HepG2 (cell line): ENCODE measurements around the gene FBXL12. TPM values are rescaled to one million over a fixed set of nuclear protein-coding genes. Genes with fewer than 3 reads are reported as not detected.

Experiments
- AGO2 ChIP-seq: fragments of 200-400 bp; formaldehyde crosslinking; optimal IDR thresholded peaks from 2 replicates; pipeline ENCODE3; 2017; ENCODE audit warnings: mild to moderate bottlenecking, low read depth, low read length, moderate library complexity
- ATF1 ChIP-seq: IDR thresholded peaks from 2 replicates; pipeline ENCODE4 v1.6.1; 2016; ENCODE audit warnings: mild to moderate bottlenecking, control low read depth
- ATF7 ChIP-seq, 2 experiments: fragments of 450-650 bp in 1 of 2; sonication (generic) in 1 of 2; formaldehyde crosslinking in 1 of 2; IDR thresholded peaks; 2 replicates each; pipeline versions ENCODE4 v1.4.0 to v1.6.1; 2016 to 2020; ENCODE audit warnings: antibody characterized with exemption in 1 of 2, mild to moderate bottlenecking in 1 of 2, missing genetic modification reagents in 1 of 2
- BHLHE40 ChIP-seq: IDR thresholded peaks from 2 replicates; pipeline ENCODE4 v1.6.1; 2011; ENCODE audit warnings: low read length, improper control_type of control experiment
- DMTF1 ChIP-seq: sonication (generic); formaldehyde crosslinking; IDR thresholded peaks from 2 replicates; pipeline ENCODE4 v1.4.0; 2020; ENCODE audit warnings: mild to moderate bottlenecking, missing genetic modification reagents
- KAT7 ChIP-seq: IDR thresholded peaks from 2 replicates; pipeline ENCODE4 v1.6.1; 2018; ENCODE audit warnings: borderline replicate concordance, missing compliant biosample characterization
- KDM2A ChIP-seq: sonication (generic); formaldehyde crosslinking; IDR thresholded peaks from 2 replicates; pipeline ENCODE4 v1.4.0; 2020; ENCODE audit warnings: low read depth, missing genetic modification reagents, borderline replicate concordance
- KLF13 ChIP-seq: sonication (generic); formaldehyde crosslinking; IDR thresholded peaks from 2 replicates; pipeline ENCODE4 v1.4.0; 2020; ENCODE audit warnings: mild to moderate bottlenecking, missing genetic modification reagents
- MNT ChIP-seq: fragments of 450-650 bp; IDR thresholded peaks from 2 replicates; pipeline ENCODE4 v1.6.1; 2016
- NCOA5 ChIP-seq: sonication (generic); formaldehyde crosslinking; IDR thresholded peaks from 2 replicates; pipeline ENCODE4 v1.4.0; 2020; ENCODE audit warnings: missing genetic modification reagents
- NFRKB ChIP-seq: fragments of 450-650 bp; IDR thresholded peaks from 2 replicates; pipeline ENCODE4 v1.6.1; 2017
- NONO ChIP-seq, 2 experiments: fragments of 450-650 bp in 1 of 2; sonication (generic) in 1 of 2; formaldehyde crosslinking in 1 of 2; IDR thresholded peaks in 1 of 2; conservative IDR thresholded peaks in 1 of 2; 2 replicates each; pipeline versions ENCODE4 v1.6.1 to v1.8.0; 2017 to 2022; ENCODE audit warnings: mild to moderate bottlenecking in 1 of 2, missing genetic modification reagents in 1 of 2, moderate library complexity in 1 of 2
- PHF20 ChIP-seq: sonication (generic); formaldehyde crosslinking; IDR thresholded peaks from 2 replicates; pipeline ENCODE4 v1.5.0; 2020; ENCODE audit warnings: mild to moderate bottlenecking, missing genetic modification reagents
- SALL2 ChIP-seq: sonication (generic); formaldehyde crosslinking; IDR thresholded peaks from 2 replicates; pipeline ENCODE4 v1.8.1; 2023; ENCODE audit warnings: mild to moderate bottlenecking, missing genetic modification reagents, inconsistent platforms
- TARDBP ChIP-seq: sonication (generic); formaldehyde crosslinking; IDR thresholded peaks from 2 replicates; pipeline ENCODE4 v1.8.0; 2022; ENCODE audit warnings: mild to moderate bottlenecking, missing genetic modification reagents
- TRIM24 ChIP-seq: sonication (generic); formaldehyde crosslinking; IDR thresholded peaks from 2 replicates; pipeline ENCODE4 v1.8.0; 2022; ENCODE audit warnings: mild to moderate bottlenecking, missing genetic modification reagents
- ZFP82 ChIP-seq: sonication (generic); formaldehyde crosslinking; IDR thresholded peaks from 2 replicates; pipeline ENCODE4 v1.5.1; 2020; ENCODE audit warnings: mild to moderate bottlenecking, missing genetic modification reagents, borderline replicate concordance
- ZNF558 ChIP-seq: sonication (generic); formaldehyde crosslinking; IDR thresholded peaks from 2 replicates; pipeline ENCODE4 v1.9.0; 2022; ENCODE audit warnings: mild to moderate bottlenecking, missing genetic modification reagents, borderline replicate concordance
- ZNF672 ChIP-seq: sonication (generic); formaldehyde crosslinking; IDR thresholded peaks from 2 replicates; pipeline ENCODE4 v1.8.1; 2022; ENCODE audit warnings: missing genetic modification reagents
- ZNF784 ChIP-seq: sonication (generic); formaldehyde crosslinking; IDR thresholded peaks from 2 replicates; pipeline ENCODE4 v1.5.1; 2020; ENCODE audit warnings: missing genetic modification reagents, mild to moderate bottlenecking, borderline replicate concordance
- ZSCAN29 ChIP-seq: sonication (generic); formaldehyde crosslinking; conservative IDR thresholded peaks from 2 replicates; pipeline ENCODE4 v1.4.0; 2020; ENCODE audit warnings: mild to moderate bottlenecking, missing genetic modification reagents
- polyA plus RNA-seq, 8 experiments: library from polyadenylated mRNA; depleted of rRNA in 3 of 8; stranded (reverse) in 7 of 8; unstranded in 1 of 8; fragments of >200 nt; fragmentation: Illumina TruSeq in 4 of 8; extraction: Trizol in 4 of 8; gene quantifications; 2 replicates each; pipeline versions ENCODE4 v1.2.1 to v1.2.3, GENCODE V29; 2011 to 2016; ENCODE audit warnings: low read depth in 4 of 8, missing spikeins in 1 of 8, mixed read lengths in 1 of 8; ENCODE audit not compliant: insufficient read depth in 1 of 8
- total RNA-seq, 5 experiments: library from RNA; depleted of rRNA; stranded (reverse); fragments of >200 nt; fragmentation: Illumina TruSeq; extraction: Trizol; gene quantifications; 2 replicates each; pipeline ENCODE4 v1.2.3, GENCODE V29; 2016; ENCODE audit warnings: low read depth in 1 of 5
- TF ChIP-seq, protein P1 (sequence below): sonication (generic); formaldehyde crosslinking; IDR thresholded peaks from 2 replicates; pipeline ENCODE4 v1.5.1; 2020; ENCODE audit warnings: missing genetic modification reagents, mild to moderate bottlenecking, borderline replicate concordance

FBXL12 gene
- total and polyA plus RNA-seq, 2 of the 13 experiments (the other 11 are each of a cell fraction or from before 2014, with no cell fraction given): 20.4 to 23.1 TPM

GRCh38 chr19:9818734-9819595, at the start of gene FBXL12 (continued):
- TF ChIP-seq NFRKB: no peak
- no peak for TF ChIP-seq ZNF558
- TF ChIP-seq DMTF1 (CRISPR knock-in tag): no peak
- TF ChIP-seq, protein P1, sequence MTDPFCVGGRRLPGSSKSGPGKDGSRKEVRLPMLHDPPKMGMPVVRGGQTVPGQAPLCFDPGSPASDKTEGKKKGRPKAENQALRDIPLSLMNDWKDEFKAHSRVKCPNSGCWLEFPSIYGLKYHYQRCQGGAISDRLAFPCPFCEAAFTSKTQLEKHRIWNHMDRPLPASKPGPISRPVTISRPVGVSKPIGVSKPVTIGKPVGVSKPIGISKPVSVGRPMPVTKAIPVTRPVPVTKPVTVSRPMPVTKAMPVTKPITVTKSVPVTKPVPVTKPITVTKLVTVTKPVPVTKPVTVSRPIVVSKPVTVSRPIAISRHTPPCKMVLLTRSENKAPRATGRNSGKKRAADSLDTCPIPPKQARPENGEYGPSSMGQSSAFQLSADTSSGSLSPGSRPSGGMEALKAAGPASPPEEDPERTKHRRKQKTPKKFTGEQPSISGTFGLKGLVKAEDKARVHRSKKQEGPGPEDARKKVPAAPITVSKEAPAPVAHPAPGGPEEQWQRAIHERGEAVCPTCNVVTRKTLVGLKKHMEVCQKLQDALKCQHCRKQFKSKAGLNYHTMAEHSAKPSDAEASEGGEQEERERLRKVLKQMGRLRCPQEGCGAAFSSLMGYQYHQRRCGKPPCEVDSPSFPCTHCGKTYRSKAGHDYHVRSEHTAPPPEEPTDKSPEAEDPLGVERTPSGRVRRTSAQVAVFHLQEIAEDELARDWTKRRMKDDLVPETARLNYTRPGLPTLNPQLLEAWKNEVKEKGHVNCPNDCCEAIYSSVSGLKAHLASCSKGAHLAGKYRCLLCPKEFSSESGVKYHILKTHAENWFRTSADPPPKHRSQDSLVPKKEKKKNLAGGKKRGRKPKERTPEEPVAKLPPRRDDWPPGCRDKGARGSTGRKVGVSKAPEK (CRISPR knock-in tag): no peak
- peak; percentile 87 for TF ChIP-seq ZNF784 (CRISPR knock-in tag)
- peak; percentile 88 for TF ChIP-seq AGO2
- TF ChIP-seq SALL2 (CRISPR knock-in tag): no peak
- no peak for TF ChIP-seq ZNF672
- TF ChIP-seq NCOA5 (CRISPR knock-in tag): no peak
- TF ChIP-seq ATF7 (IDR thresholded peaks at IDR 0.05): no peak
- TF ChIP-seq ATF7 (CRISPR knock-in tag; IDR thresholded peaks at IDR 0.05): no peak
- TF ChIP-seq NONO (IDR thresholded peaks at IDR 0.05): no peak
- peak; percentile 84; the same call in 1 of the 2 replicates for TF ChIP-seq NONO (CRISPR knock-in tag; conservative IDR thresholded peaks at IDR 0.05)
- TF ChIP-seq MNT: no peak
- 0 out of 2 replicates have a peak, but pooled peaks have one; percentile 61 for TF ChIP-seq TARDBP (CRISPR knock-in tag)
- TF ChIP-seq PHF20 (CRISPR knock-in tag): peak; percentile 92
- TF ChIP-seq KAT7: peak; percentile 47; the same call in 1 of the 2 replicates
- TF ChIP-seq TRIM24: no peak
- no peak for TF ChIP-seq KLF13 (CRISPR knock-in tag)
- peak; percentile 73 for TF ChIP-seq ATF1 (CRISPR knock-in tag)
- no peak for TF ChIP-seq BHLHE40
- peak; percentile 94; the same call in 1 of the 2 replicates for TF ChIP-seq KDM2A
- no peak for TF ChIP-seq ZSCAN29 (CRISPR knock-in tag)
- TF ChIP-seq ZFP82: no peak
